Astrocyte (in vitro differentiated cells and primary cell): ENCODE results near the gene TMEM238. TPM values are rescaled to one million over a fixed set of nuclear protein-coding genes. Genes with fewer than 3 reads are reported as not detected.

Experiments
- DNase-seq: peaks from one replicate; pipeline ENCODE4 v3.0.0-alpha.2; 2010; ENCODE audit warnings: low read depth
- FAIRE-seq: peaks from 2 replicates; lab custom pipeline; 2011; peaks lifted over from hg19 to GRCh38; lab: Jason Lieb, UNC
- H2AFZ ChIP-seq: 2 replicates; pipeline ENCODE4 v1.6.0; 2012; ENCODE audit warnings: low read depth, low read length, inconsistent platforms
- H3K27ac ChIP-seq: 2 replicates; pipeline ENCODE4 v1.5.1; 2011; ENCODE audit warnings: low read depth, low read length, inconsistent platforms
- H3K27me3 ChIP-seq: 2 replicates; pipeline ENCODE4 v1.6.0; 2011; ENCODE audit warnings: low read length, inconsistent platforms; ENCODE audit not compliant: insufficient read depth
- H3K36me3 ChIP-seq: 2 replicates; pipeline ENCODE4 v1.5.1; 2011; ENCODE audit warnings: low read length, inconsistent platforms; ENCODE audit not compliant: insufficient read depth
- H3K4me1 ChIP-seq: 2 replicates; pipeline ENCODE4 v1.5.1; 2011; ENCODE audit warnings: low read length, inconsistent platforms; ENCODE audit not compliant: insufficient read depth
- H3K4me2 ChIP-seq: 2 replicates; pipeline ENCODE4 v1.6.0; 2012; ENCODE audit warnings: low read length, inconsistent platforms
- H3K4me3 ChIP-seq: 2 replicates; pipeline ENCODE4 v1.5.1; 2011; ENCODE audit warnings: low read depth, mild to moderate bottlenecking, low read length, inconsistent platforms; ENCODE audit not compliant: insufficient read depth
- H3K79me2 ChIP-seq: 2 replicates; pipeline ENCODE4 v1.6.0; 2012; ENCODE audit warnings: mild to moderate bottlenecking, low read length, inconsistent platforms; ENCODE audit not compliant: insufficient read depth
- H3K9ac ChIP-seq: 2 replicates; pipeline ENCODE4 v1.6.0; 2012; ENCODE audit warnings: mild to moderate bottlenecking, low read length, inconsistent platforms
- H3K9me3 ChIP-seq: 2 replicates; pipeline ENCODE4 v1.5.1; 2012; ENCODE audit warnings: low read depth, mild to moderate bottlenecking, low read length, inconsistent platforms; ENCODE audit not compliant: insufficient read depth
- H4K20me1 ChIP-seq: 2 replicates; pipeline ENCODE4 v1.6.0; 2012; ENCODE audit warnings: low read length, inconsistent platforms; ENCODE audit not compliant: insufficient read depth
- H3K27ac Mint-ChIP-seq: one replicate; pipeline ENCODE4 v1.8.0; 2021; ENCODE audit warnings: mild to moderate bottlenecking, mixed read lengths; ENCODE audit not compliant: unreplicated experiment
- H3K27me3 Mint-ChIP-seq: one replicate; pipeline ENCODE4 v1.8.0; 2021; ENCODE audit warnings: low read depth, mixed read lengths; ENCODE audit not compliant: unreplicated experiment
- H3K36me3 Mint-ChIP-seq: one replicate; pipeline ENCODE4 v1.8.0; 2021; ENCODE audit warnings: low read depth, mixed read lengths; ENCODE audit not compliant: unreplicated experiment
- H3K4me1 Mint-ChIP-seq: one replicate; pipeline ENCODE4 v1.8.0; 2021; ENCODE audit warnings: low read depth, mixed read lengths; ENCODE audit not compliant: unreplicated experiment
- H3K4me3 Mint-ChIP-seq: one replicate; pipeline ENCODE4 v1.8.0; 2021; ENCODE audit warnings: mild to moderate bottlenecking, moderate library complexity, mixed read lengths; ENCODE audit not compliant: unreplicated experiment
- H3K9me3 Mint-ChIP-seq: one replicate; pipeline ENCODE4 v1.8.0; 2021; ENCODE audit warnings: mild to moderate bottlenecking, mixed read lengths; ENCODE audit not compliant: unreplicated experiment
- EZH2 ChIP-seq: IDR thresholded peaks from 2 replicates; pipeline ENCODE4 v1.6.1; 2012; ENCODE audit warnings: mild to moderate bottlenecking, low read length, inconsistent platforms; ENCODE audit not compliant: insufficient read depth
- total RNA-seq: library from RNA; stranded (reverse); gene quantifications from 2 replicates; pipeline ENCODE4 v1.2.1, GENCODE V29; 2021
- TF ChIP-seq, protein P1 (sequence below): IDR thresholded peaks from 2 replicates; pipeline ENCODE4 v1.5.1; 2011; ENCODE audit warnings: low read depth, mild to moderate bottlenecking, inconsistent platforms, low read length, moderate library complexity; ENCODE audit not compliant: insufficient read depth

The TMEM238 gene
- total RNA-seq, 1 donor from 2014 or later: 2.1 TPM

GRCh38 chr19:55345101-55345817 lies 38.8 kb downstream of the TMEM238 start:
- Mint-ChIP-seq H3K4me1 (peaks cover 18% of the 10 kb centered on the region), H3K9me3 (no peaks in the 10 kb centered on the region), H3K27me3 (no peaks in the 10 kb centered on the region), H3K36me3 (peaks cover 15% of the 10 kb centered on the region), H3K4me3 (no peak overlapping the region), H3K27ac (no peak overlapping the region)
- peaks cover 15% of the 10 kb centered on the region for H3K4me1 ChIP-seq
- no peak overlapping the region for H3K9ac ChIP-seq
- peaks cover 7% of the 10 kb centered on the region for H3K79me2 ChIP-seq
- peaks cover 6% of the 10 kb centered on the region for H4K20me1 ChIP-seq
- H3K27me3 ChIP-seq: no peaks in the 10 kb centered on the region
- FAIRE-seq (no peak), DNase-seq (no peak)
- no peak overlapping the region for H3K4me2 ChIP-seq
- no peaks in the 10 kb centered on the region for H3K36me3 ChIP-seq
- no peak overlapping the region for H3K27ac ChIP-seq
- TF ChIP-seq, protein P1, sequence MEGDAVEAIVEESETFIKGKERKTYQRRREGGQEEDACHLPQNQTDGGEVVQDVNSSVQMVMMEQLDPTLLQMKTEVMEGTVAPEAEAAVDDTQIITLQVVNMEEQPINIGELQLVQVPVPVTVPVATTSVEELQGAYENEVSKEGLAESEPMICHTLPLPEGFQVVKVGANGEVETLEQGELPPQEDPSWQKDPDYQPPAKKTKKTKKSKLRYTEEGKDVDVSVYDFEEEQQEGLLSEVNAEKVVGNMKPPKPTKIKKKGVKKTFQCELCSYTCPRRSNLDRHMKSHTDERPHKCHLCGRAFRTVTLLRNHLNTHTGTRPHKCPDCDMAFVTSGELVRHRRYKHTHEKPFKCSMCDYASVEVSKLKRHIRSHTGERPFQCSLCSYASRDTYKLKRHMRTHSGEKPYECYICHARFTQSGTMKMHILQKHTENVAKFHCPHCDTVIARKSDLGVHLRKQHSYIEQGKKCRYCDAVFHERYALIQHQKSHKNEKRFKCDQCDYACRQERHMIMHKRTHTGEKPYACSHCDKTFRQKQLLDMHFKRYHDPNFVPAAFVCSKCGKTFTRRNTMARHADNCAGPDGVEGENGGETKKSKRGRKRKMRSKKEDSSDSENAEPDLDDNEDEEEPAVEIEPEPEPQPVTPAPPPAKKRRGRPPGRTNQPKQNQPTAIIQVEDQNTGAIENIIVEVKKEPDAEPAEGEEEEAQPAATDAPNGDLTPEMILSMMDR: no peak
- no peak for TF ChIP-seq EZH2
- H3K4me3 ChIP-seq: no peak overlapping the region
- no peaks in the 10 kb centered on the region for H3K9me3 ChIP-seq
- H2AFZ ChIP-seq: no peak overlapping the region

- Mint-ChIP-seq H3K27me3 (no peaks in the 10 kb centered on the region), H3K4me1 (peaks cover 18% of the 10 kb centered on the region), H3K27ac (no peak overlapping the region), H3K4me3 (no peak overlapping the region), H3K36me3 (peaks cover 15% of the 10 kb centered on the region), H3K9me3 (peaks cover 2% of the 10 kb centered on the region)
- TF ChIP-seq EZH2: no peak
- TF ChIP-seq, protein P1: no peak
- Histone ChIP-seq H3K27me3 (no peaks in the 10 kb centered on the region), H3K4me3 (no peak overlapping the region), H3K4me2 (no peak overlapping the region), H4K20me1 (peaks cover 6% of the 10 kb centered on the region), H2AFZ (no peak overlapping the region), H3K4me1 (peaks cover 18% of the 10 kb centered on the region), H3K79me2 (peaks cover 10% of the 10 kb centered on the region), H3K9me3 (no peaks in the 10 kb centered on the region), H3K27ac (no peak overlapping the region), H3K9ac (no peak overlapping the region), H3K36me3 (no peaks in the 10 kb centered on the region)
- DNase-seq (no peak), FAIRE-seq (no peak)
Observed at GRCh38 chr19:55344444-55344843, 39.6 kb downstream of the TMEM238 start.
